ENCODE data around the gene ZSCAN10. TPM values are rescaled to one million over a fixed set of nuclear protein-coding genes. Genes with fewer than 3 reads are reported as not detected.
"Not testable (repeated sequence)": the region's sequence is repeated elsewhere in the genome, so short reads cannot be mapped to it uniquely, and the experiment has no call there.

The ZSCAN10 gene
- total and polyA plus RNA-seq, 8 donors: not detected

- TF ChIP-seq POLR2AphosphoS5 (IDR thresholded peaks at IDR 0.05) (no peak), POLR2A (IDR thresholded peaks at IDR 0.05) (no peak), EP300 (IDR thresholded peaks at IDR 0.05) (no peak)
- TF ChIP-seq, protein P1, sequence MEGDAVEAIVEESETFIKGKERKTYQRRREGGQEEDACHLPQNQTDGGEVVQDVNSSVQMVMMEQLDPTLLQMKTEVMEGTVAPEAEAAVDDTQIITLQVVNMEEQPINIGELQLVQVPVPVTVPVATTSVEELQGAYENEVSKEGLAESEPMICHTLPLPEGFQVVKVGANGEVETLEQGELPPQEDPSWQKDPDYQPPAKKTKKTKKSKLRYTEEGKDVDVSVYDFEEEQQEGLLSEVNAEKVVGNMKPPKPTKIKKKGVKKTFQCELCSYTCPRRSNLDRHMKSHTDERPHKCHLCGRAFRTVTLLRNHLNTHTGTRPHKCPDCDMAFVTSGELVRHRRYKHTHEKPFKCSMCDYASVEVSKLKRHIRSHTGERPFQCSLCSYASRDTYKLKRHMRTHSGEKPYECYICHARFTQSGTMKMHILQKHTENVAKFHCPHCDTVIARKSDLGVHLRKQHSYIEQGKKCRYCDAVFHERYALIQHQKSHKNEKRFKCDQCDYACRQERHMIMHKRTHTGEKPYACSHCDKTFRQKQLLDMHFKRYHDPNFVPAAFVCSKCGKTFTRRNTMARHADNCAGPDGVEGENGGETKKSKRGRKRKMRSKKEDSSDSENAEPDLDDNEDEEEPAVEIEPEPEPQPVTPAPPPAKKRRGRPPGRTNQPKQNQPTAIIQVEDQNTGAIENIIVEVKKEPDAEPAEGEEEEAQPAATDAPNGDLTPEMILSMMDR (IDR thresholded peaks at IDR 0.05): no peak
- Histone ChIP-seq H3K36me3 (no peaks in the 10 kb centered on the region), H3K27me3 (peaks cover 0 to 7% (median 0%) of the 10 kb centered on the region in 3 donors), H3K4me3 (no peak overlapping the region), H3K27ac (no peak overlapping the region), H3K4me1 (peaks cover 0 to 25% (median 7%) of the 10 kb centered on the region in 4 donors), H3K9me3 (no peaks in the 10 kb centered on the region)
- WGBS, 5 donors: 85 to 96% (median 90%) methylated on average over 1 of the region's 1 CpG
- intact Hi-C loops (cut with DNase I; ENCODE audit: low total_unique reads): no loop called here
- DNase-seq: no peak
Measured at GRCh38 chr16:3084491-3084890, 14.6 kb downstream of the ZSCAN10 start.

- H3K9me3 ChIP-seq; H3K27ac ChIP-seq; H3K27me3 ChIP-seq; DNase-seq; H3K4me3 ChIP-seq; H3K36me3 ChIP-seq; intact Hi-C loops (cut with DNase I; ENCODE audit: low total_unique reads): not testable (repeated sequence)
- H3K4me1 ChIP-seq: peaks cover 0 to 24% (median 7%) of the 10 kb centered on the region in 4 donors
- 89 to 95% (median 93%) methylated on average over 6 to 8 of the region's 8 CpGs for WGBS, 5 donors
Measured at GRCh38 chr16:3083408-3083807, 15.7 kb downstream of the ZSCAN10 start.

GRCh38 chr16:3081957-3082356 lies 17.1 kb downstream of the ZSCAN10 start:
- H3K36me3 ChIP-seq; intact Hi-C loops (cut with DNase I; ENCODE audit: low total_unique reads); H3K9me3 ChIP-seq; DNase-seq; H3K4me3 ChIP-seq; H3K27me3 ChIP-seq; H3K27ac ChIP-seq; H3K4me1 ChIP-seq: not testable (repeated sequence)
- WGBS, 5 donors: 83 to 88% (median 86%) methylated on average over 13 of the region's 13 CpGs

DNA sequence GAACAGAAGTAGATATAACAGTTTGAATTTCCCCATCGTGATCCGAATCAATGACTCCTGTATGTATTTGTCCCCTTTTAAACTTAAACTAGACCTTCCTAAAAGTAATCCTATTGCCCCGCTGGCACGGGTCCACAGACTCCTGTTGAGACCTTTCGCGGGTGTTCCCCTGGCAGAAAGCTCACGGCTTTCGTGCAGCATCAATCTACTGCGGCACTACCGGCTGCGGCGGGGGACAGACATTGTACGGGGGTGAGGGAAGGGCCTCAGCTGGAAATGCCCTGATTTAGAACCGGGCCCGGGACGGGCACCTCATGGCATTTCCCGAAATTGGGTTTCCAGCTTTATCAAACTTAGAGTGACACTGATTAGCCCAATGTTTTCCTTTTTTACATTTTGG lies 19.1 kb downstream of the ZSCAN10 start:
- Histone ChIP-seq H3K36me3 (no peaks in the 10 kb centered on the region), H3K4me3 (no peak overlapping the region), H3K4me1 (peaks cover 0 to 9% (median 7%) of the 10 kb centered on the region in 4 donors), H3K27me3 (peaks cover 0 to under 1% (median 0%) of the 10 kb centered on the region in 3 donors), H3K27ac (no peak overlapping the region), H3K9me3 (no peaks in the 10 kb centered on the region)
- intact Hi-C loops (cut with DNase I; ENCODE audit: low total_unique reads): no loop called here
- TF ChIP-seq POLR2AphosphoS5 (IDR thresholded peaks at IDR 0.05): no peak
- TF ChIP-seq, protein P1 (IDR thresholded peaks at IDR 0.05): no peak
- no peak for TF ChIP-seq POLR2A (IDR thresholded peaks at IDR 0.05)
- TF ChIP-seq EP300 (IDR thresholded peaks at IDR 0.05): no peak
- DNase-seq: no peak
- 84 to 89% (median 89%) methylated on average over 17 of the region's 17 CpGs for WGBS, 5 donors

GRCh38 chr16:3076577-3076976 lies 22.5 kb downstream of the ZSCAN10 start:
- H3K27ac ChIP-seq: peak overlapping the region in 3 of 5 donors; percentile 37 to 61 (median 59)
- no peak overlapping the region for H3K4me3 ChIP-seq

DNA sequence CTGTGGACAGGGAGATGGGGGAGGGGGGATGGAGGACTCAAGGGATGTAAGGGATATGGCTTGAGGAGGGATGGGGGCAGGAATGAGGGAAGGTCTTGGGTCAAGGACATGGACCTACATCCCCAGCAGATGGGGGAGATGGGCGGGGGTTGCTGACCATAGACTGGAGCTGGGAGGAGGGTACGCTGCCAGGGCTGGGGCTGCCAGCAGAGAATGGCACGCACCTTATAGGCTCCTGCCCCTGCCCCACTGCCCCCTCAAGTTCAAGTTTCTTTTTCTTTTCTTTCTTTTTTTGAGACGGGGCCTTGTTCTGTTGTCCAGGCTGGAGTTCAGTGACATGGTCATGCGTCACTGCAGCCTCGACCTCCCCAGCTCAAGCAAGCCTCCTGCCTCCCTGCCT lies 23.1 kb downstream of the ZSCAN10 start:
- H3K36me3 ChIP-seq; H3K4me3 ChIP-seq; H3K9me3 ChIP-seq; DNase-seq; intact Hi-C loops (cut with DNase I; ENCODE audit: low total_unique reads): not testable (repeated sequence)
- Histone ChIP-seq H3K4me1 (peaks cover 0 to 17% (median 8%) of the 10 kb centered on the region in 4 donors), H3K27ac (peak overlapping the region in 4 of 5 donors; percentile 37 to 61 (median 54)), H3K27me3 (peaks cover 0 to 12% (median 0%) of the 10 kb centered on the region in 3 donors)
- WGBS, 5 donors: 83 to 94% (median 85%) methylated on average over 6 of the region's 6 CpGs

More at GRCh38 chr16:3076577-3076976, 22.5 kb downstream of the ZSCAN10 start:
- intact Hi-C loops (cut with DNase I; ENCODE audit: low total_unique reads): no loop called here
- H3K36me3 ChIP-seq: no peaks in the 10 kb centered on the region
- peaks cover 0 to 12% (median 0%) of the 10 kb centered on the region in 3 donors for H3K27me3 ChIP-seq
- no peaks in the 10 kb centered on the region for H3K9me3 ChIP-seq
- peaks cover 0 to 17% (median 8%) of the 10 kb centered on the region in 4 donors for H3K4me1 ChIP-seq
- TF ChIP-seq POLR2A (IDR thresholded peaks at IDR 0.05) (no peak), POLR2AphosphoS5 (IDR thresholded peaks at IDR 0.05) (no peak), EP300 (IDR thresholded peaks at IDR 0.05) (no peak)
- TF ChIP-seq, protein P1 (IDR thresholded peaks at IDR 0.05): no peak
- DNase-seq: no peak
- 60 to 81% (median 62%) methylated on average over 5 to 6 of the region's 6 CpGs for WGBS, 5 donors
